Endothelial cell of umbilical vein (primary cell): ENCODE measurements around the gene BCL7A. TPM values are rescaled to one million over a fixed set of nuclear protein-coding genes. Genes with fewer than 3 reads are reported as not detected.

ENCODE experiments used
- BruUV-seq: library from RNA; stranded (reverse); fragments of 400-500 nt; replicated peaks from 2 replicates; lab custom pipeline; 2021; lab: Mats Ljungman, UMichigan
- CTCF ChIA-PET: fragments of 300-600, 350-600 bp; sonication (Branson Sonifier 250); formaldehyde crosslinking; loops from one replicate; lab custom pipeline; 2021; ENCODE audit warnings: antibody characterized with exemption, inconsistent platforms; lab: Charles Lee
- POLR2A ChIA-PET: fragments of 300-600, 350-600 bp; sonication (Branson Sonifier 250); formaldehyde crosslinking; loops from one replicate; lab custom pipeline; 2021; ENCODE audit warnings: antibody characterized with exemption, inconsistent platforms; lab: Charles Lee
- DNase-seq: peaks from one replicate; pipeline ENCODE4 v3.0.0-alpha.2; 2011; ENCODE audit warnings: low read depth, low spot score
- FAIRE-seq: peaks from 2 replicates; lab custom pipeline; 2011; peaks lifted over from hg19 to GRCh38; lab: Jason Lieb, UNC
- H2AFZ ChIP-seq: 2 replicates; pipeline ENCODE4 v1.6.0; 2012; ENCODE audit warnings: low read depth, low read length, control low read depth, inconsistent platforms
- H3K27ac ChIP-seq: 2 replicates; pipeline ENCODE4 v1.5.1; 2011; ENCODE audit warnings: low read depth, mild to moderate bottlenecking, control low read depth, low read length, moderate library complexity; ENCODE audit not compliant: insufficient read depth
- H3K27me3 ChIP-seq, 2 experiments: 2 replicates each; pipeline versions ENCODE4 v1.6.0 to v1.6.1; 2011; ENCODE audit warnings: low read length in 2 of 2, mixed read lengths in 1 of 2; ENCODE audit not compliant: control insufficient read depth in 2 of 2, insufficient read depth in 2 of 2
- H3K36me3 ChIP-seq, 2 experiments: 2 replicates in 1 of 2; 3 replicates in 1 of 2; pipeline ENCODE4 v1.5.1; 2011; ENCODE audit warnings: low read length in 2 of 2, mild to moderate bottlenecking in 1 of 2, moderate library complexity in 1 of 2; ENCODE audit not compliant: control insufficient read depth in 2 of 2, insufficient read depth in 2 of 2; ENCODE audit errors: extremely low read depth in 1 of 2
- H3K4me1 ChIP-seq: 3 replicates; pipeline ENCODE4 v1.5.1; 2011; ENCODE audit warnings: mild to moderate bottlenecking, low read length; ENCODE audit not compliant: control insufficient read depth, insufficient read depth; ENCODE audit errors: extremely low read depth
- H3K4me2 ChIP-seq: 2 replicates; pipeline ENCODE4 v1.6.1; 2011; ENCODE audit warnings: low read length, control low read depth, mixed read lengths; ENCODE audit not compliant: insufficient read depth
- H3K4me3 ChIP-seq, 3 experiments: fragments of 200-600 bp in 1 of 3; sonication (generic), shearing (Covaris generic) in 1 of 3; replicated peaks in 1 of 3; 2 replicates each; pipeline ENCODE4 v1.5.1; 2011 to 2016; ENCODE audit warnings: control low read depth in 3 of 3, low read length in 3 of 3, mild to moderate bottlenecking in 2 of 3, inconsistent platforms in 1 of 3, low read depth in 1 of 3, moderate library complexity in 1 of 3; ENCODE audit not compliant: insufficient read depth in 1 of 3
- H3K79me2 ChIP-seq: 2 replicates; pipeline ENCODE4 v1.6.0; 2012; ENCODE audit warnings: low read length, inconsistent platforms; ENCODE audit not compliant: control insufficient read depth, insufficient read depth
- H3K9ac ChIP-seq: replicated peaks from 2 replicates; pipeline ENCODE3; 2011; ENCODE audit warnings: low read length, control low read depth; ENCODE audit not compliant: insufficient read depth; ENCODE audit errors: extremely low read depth
- H3K9me1 ChIP-seq: replicated peaks from 3 replicates; pipeline ENCODE4 v1.6.0; 2011; ENCODE audit warnings: mild to moderate bottlenecking, low read length; ENCODE audit not compliant: control insufficient read depth, insufficient read depth; ENCODE audit errors: extremely low read depth
- H3K9me3 ChIP-seq: replicated peaks from 2 replicates; pipeline ENCODE4 v1.5.1; 2012; ENCODE audit warnings: low read length, inconsistent platforms; ENCODE audit not compliant: control insufficient read depth, insufficient read depth
- H4K20me1 ChIP-seq: replicated peaks from 2 replicates; pipeline ENCODE3; 2011; ENCODE audit warnings: mild to moderate bottlenecking, low read length; ENCODE audit not compliant: control insufficient read depth, insufficient read depth; ENCODE audit errors: extremely low read depth
- EZH2 ChIP-seq: IDR thresholded peaks from 2 replicates; pipeline ENCODE4 v1.6.1; 2012; ENCODE audit warnings: borderline replicate concordance, low read depth, mild to moderate bottlenecking, moderate library complexity, low read length, inconsistent platforms; ENCODE audit not compliant: severe bottlenecking
- FOS ChIP-seq: IDR thresholded peaks from 2 replicates; pipeline ENCODE4 v1.6.1; 2011; ENCODE audit warnings: mild to moderate bottlenecking, low read length, moderate library complexity, borderline replicate concordance; ENCODE audit not compliant: insufficient read depth
- GATA2 ChIP-seq: IDR thresholded peaks from 2 replicates; pipeline ENCODE4 v1.7.0; 2011; ENCODE audit warnings: low read depth, mild to moderate bottlenecking, moderate library complexity, mixed read lengths, low read length; ENCODE audit not compliant: insufficient read length, insufficient read depth
- JUN ChIP-seq: IDR thresholded peaks from 2 replicates; pipeline ENCODE4 v1.6.1; 2011; ENCODE audit warnings: borderline replicate concordance, low read depth; ENCODE audit not compliant: insufficient read length, insufficient read depth
- MAX ChIP-seq: IDR thresholded peaks from 2 replicates; pipeline ENCODE4 v1.6.1; 2011; ENCODE audit not compliant: insufficient read depth, insufficient read length
- MYC ChIP-seq: IDR thresholded peaks from one replicate; pipeline ENCODE4 v1.6.1; 2011; ENCODE audit warnings: mild to moderate bottlenecking, low read depth, low read length
- POLR2A ChIP-seq: IDR thresholded peaks from 2 replicates; pipeline ENCODE4 v1.6.1; 2012; ENCODE audit warnings: low read depth, mild to moderate bottlenecking, control low read depth, low read length
- POLR2AphosphoS5 ChIP-seq: IDR thresholded peaks from 2 replicates; pipeline ENCODE4 v1.6.1; 2012; ENCODE audit warnings: low read depth, mild to moderate bottlenecking, control low read depth, low read length, moderate library complexity; ENCODE audit not compliant: insufficient read depth
- dilution Hi-C: fragments of 300-500 bp; cut with MboI; formaldehyde crosslinking; loops from one replicate; pipeline ENCODE4 v1.15.0; 2019; ENCODE audit warnings: low sequenced_read_pairs; ENCODE audit not compliant: extremely low pct_ligation_motif_present
- intact Hi-C: fragments of 100-400 bp; cut with micrococcal nuclease; formaldehyde crosslinking; loops from one replicate; pipeline ENCODE4 v1.10.0; 2022
- polyA plus RNA-seq, 4 experiments: library from polyadenylated mRNA; depleted of rRNA in 3 of 4; stranded (reverse) in 3 of 4; unstranded in 1 of 4; fragments of >200 nt; gene quantifications; 2 replicates each; pipeline versions ENCODE4 v1.2.1 to v1.2.3, GENCODE V29; 2011 to 2012; ENCODE audit warnings: missing spikeins in 1 of 4
- total RNA-seq: library from RNA; stranded (reverse); gene quantifications from 2 replicates; pipeline ENCODE4 v1.2.3, GENCODE V29; 2021
- TF ChIP-seq, protein P1 (sequence below), 2 donors: IDR thresholded peaks; 1 replicate in 1 of 2; 2 replicates in 1 of 2; pipeline ENCODE4 v1.5.1; 2011; ENCODE audit warnings: low read length in 2 of 2, mild to moderate bottlenecking in 2 of 2, moderate library complexity in 2 of 2, control low read depth in 1 of 2, inconsistent platforms in 1 of 2, low read depth in 1 of 2; ENCODE audit not compliant: insufficient read depth in 1 of 2; ENCODE audit errors: extremely low read depth in 1 of 2

Gene BCL7A
- total and polyA plus RNA-seq, 2 donors (not counting 3 experiments of a cell fraction or from before 2014, with no cell fraction given): 9.7 to 11.1 TPM

- CTCF ChIA-PET: interaction anchor here (1.0 to 3.5 kb wide), 3 partner anchors 12 to 45 kb away, joined by 3 to 18 read pairs (median 5); no protein-coding TSS in a partner anchor
- FAIRE-seq: no peak
- Histone ChIP-seq H3K4me1 (peaks cover 31% of the 10 kb centered on the region), H3K4me3 (no peak overlapping the region), H3K4me2 (no peak overlapping the region), H3K36me3 (no peaks in the 10 kb centered on the region), H3K9ac (no peak overlapping the region), H3K9me3 (no peaks in the 10 kb centered on the region), H3K9me1 (no peaks in the 10 kb centered on the region), H3K27me3 (no peaks in the 10 kb centered on the region), H3K79me2 (peaks cover 64% of the 10 kb centered on the region), H2AFZ (no peak overlapping the region), H4K20me1 (no peaks in the 10 kb centered on the region), H3K27ac (no peak overlapping the region)
- dilution Hi-C loops: no loop called here
- POLR2A ChIA-PET: interaction anchor here (0.6 kb wide), 1 partner anchor 57 kb away, joined by 3 read pairs; no protein-coding TSS in a partner anchor
- intact Hi-C loops: no loop called here
- BruUV-seq: no TSS peak
- DNase-seq: no peak
- no peak for TF ChIP-seq JUN
- no peak for TF ChIP-seq EZH2
- TF ChIP-seq, protein P1, sequence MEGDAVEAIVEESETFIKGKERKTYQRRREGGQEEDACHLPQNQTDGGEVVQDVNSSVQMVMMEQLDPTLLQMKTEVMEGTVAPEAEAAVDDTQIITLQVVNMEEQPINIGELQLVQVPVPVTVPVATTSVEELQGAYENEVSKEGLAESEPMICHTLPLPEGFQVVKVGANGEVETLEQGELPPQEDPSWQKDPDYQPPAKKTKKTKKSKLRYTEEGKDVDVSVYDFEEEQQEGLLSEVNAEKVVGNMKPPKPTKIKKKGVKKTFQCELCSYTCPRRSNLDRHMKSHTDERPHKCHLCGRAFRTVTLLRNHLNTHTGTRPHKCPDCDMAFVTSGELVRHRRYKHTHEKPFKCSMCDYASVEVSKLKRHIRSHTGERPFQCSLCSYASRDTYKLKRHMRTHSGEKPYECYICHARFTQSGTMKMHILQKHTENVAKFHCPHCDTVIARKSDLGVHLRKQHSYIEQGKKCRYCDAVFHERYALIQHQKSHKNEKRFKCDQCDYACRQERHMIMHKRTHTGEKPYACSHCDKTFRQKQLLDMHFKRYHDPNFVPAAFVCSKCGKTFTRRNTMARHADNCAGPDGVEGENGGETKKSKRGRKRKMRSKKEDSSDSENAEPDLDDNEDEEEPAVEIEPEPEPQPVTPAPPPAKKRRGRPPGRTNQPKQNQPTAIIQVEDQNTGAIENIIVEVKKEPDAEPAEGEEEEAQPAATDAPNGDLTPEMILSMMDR (IDR thresholded peaks at IDR 0.05; ENCODE audit: extremely low read depth in 1 of 2, insufficient read depth in 1 of 2, low read depth in 1 of 2, low read length in 2 of 2): no peak
- TF ChIP-seq MAX: no peak
- TF ChIP-seq POLR2AphosphoS5: no peak
- no peak for TF ChIP-seq GATA2
- no peak for TF ChIP-seq FOS
- no peak for TF ChIP-seq POLR2A
- no peak for TF ChIP-seq MYC
Observed at GRCh38 chr12:122099856-122100255, 78.2 kb downstream of the BCL7A start.
